SW 1271 (cell line): ENCODE data around the gene DNER.
A peak's percentile ranks its signal among the peaks of the same experiment; 100 is the strongest.

ENCODE experiments used
- DNase-seq, 2 experiments: peaks; one replicate each; lab custom pipeline; 2025; lab: John Stamatoyannopoulos, UW

Gene DNER

DNA sequence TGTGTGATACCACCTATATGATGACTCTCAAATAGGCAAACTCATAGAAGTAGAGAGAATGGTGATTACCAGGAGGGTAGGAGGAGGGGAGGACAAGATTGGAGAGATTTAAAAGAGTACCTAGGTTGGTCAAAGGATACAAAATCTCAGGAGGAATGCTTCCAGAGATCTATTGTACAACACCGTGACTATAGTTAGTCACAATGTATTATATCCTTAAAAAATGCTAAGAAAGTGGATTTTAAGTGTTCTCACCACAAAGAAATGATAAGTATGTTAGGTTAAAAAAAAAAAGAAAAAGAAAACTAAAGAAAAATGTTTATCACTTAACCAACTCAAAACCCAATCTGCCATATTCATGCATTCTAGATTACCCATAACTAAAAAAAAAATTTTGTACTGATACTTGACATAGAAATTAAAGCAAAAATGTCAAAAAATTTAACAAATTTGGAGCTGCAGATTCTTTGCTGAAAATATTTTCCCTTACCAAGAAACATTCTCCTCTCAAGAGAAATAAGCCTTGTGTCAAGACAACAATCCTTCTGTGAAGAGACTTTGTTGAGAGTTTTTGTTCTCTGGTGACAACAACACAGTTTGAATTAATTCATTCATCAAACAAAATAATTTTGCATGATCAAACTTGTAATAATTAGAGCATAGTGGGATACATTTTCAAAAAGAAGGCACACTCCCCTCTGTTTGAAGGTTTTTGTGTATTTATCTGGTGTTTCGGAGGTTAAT is 213.1 kb downstream of the DNER start:
- no peak for DNase-seq

DNA sequence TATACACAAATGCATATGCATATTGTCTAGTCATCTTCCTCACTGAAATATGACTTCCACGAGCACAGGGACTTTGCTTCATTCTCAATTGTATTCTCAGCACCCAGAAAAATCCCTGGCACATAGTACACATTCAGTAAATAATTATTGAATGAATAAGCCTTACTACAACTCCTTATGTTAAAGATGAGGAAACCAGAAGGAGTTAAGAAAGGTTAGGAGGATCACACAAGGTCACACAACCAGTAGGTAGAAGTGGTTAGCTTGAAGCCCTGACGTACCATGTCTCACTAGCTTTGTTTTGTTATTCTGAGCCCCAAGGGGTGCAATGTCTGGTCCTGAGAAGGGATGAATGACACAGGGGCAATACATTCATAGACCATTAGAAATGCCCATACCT is 222.3 kb downstream of the DNER start:
- no peak for DNase-seq

DNA sequence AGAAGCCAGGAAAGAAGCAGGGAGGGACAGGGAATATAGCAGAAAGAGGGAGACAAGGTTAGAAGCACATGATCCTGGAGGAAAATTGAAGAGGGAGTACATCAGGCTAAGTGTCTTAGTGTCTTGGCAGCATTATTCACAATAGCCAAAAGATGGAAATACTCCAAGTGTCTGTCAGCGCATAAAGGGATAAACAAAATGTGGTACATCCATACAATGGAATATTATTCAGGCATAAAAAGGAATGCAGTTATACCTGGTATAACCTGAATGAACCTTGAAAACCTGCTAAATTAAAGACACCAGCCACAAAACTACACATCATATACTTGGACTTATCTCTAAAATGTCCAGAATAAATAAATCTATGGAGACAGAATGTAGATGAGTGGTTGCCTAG is 224.2 kb downstream of the DNER start:
- DNase-seq: no peak

GRCh38 chr2:229489016-229489415 is 225.3 kb downstream of the DNER start:
- no peak for DNase-seq

DNA sequence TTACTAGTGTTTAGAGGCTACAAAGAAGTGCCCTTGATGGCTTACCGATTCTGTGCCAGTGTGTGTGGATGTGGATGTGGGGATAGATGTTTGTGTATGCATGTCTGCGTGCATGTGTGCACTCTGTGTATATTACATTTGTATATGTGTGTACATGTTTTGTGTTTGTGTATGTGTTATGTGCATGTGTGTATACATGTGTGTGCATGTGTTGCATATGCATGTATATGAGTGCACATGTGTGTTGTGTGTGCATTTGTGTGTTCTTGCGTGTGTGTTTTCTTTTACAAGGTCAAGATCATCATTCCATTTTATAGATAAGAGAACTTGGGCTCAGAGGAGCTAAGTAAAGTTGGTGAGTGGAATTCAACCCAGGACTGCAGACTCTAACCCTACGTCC is 226.1 kb downstream of the DNER start:
- DNase-seq: no peak

- no peak for DNase-seq
These were observed 227.7 kb downstream of the DNER start for GRCh38 chr2:229486673-229487072.

DNA sequence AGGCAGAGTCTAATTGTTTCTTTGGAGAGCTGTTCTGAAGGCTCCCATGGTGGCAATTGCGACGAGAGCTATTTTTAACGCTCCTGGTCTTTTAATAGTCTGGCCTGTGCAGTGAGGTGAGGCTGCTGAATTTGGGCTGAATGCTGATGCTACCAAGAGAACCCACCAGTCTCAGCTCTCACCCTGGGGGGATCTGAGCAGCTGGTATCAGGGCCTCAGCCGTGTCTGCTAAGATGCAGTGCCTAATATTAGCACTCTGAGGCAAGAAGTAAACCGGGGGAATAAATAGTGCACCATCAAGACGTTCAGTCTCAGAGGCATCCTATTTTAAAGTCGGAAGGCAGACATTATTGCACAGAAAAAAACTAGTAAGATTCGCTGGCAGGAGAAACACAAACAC is 228.5 kb downstream of the DNER start:
- DNase-seq: no peak

GRCh38 chr2:229477269-229477755 is 237.0 kb downstream of the DNER start:
- DNase-seq: no peak

- DNase-seq: no peak
These were observed 238.6 kb downstream of the DNER start for GRCh38 chr2:229475778-229476177.

- no peak for DNase-seq
These were observed 240.2 kb downstream of the DNER start for GRCh38 chr2:229474125-229474524.

DNA sequence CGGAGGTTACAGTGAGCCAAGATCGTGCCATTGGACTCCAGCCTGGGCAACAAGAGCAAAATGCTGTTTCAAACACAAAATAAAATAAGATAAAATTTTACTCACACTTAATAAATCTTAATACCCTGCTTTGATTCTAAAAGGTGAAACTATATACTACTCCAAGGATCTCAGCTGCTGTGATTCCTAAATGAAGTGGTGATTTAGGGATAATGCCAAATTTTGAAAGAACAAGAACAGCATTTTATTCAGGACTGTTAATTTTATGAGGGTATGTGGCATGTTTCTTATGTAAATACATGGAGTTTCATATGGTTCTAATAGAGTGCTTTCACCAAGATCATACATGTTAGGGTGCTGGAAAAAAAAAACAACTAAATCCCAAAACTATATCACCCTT is 243.6 kb downstream of the DNER start:
- DNase-seq: no peak

GRCh38 chr2:229467783-229468182 is 246.6 kb downstream of the DNER start:
- no peak for DNase-seq

DNA sequence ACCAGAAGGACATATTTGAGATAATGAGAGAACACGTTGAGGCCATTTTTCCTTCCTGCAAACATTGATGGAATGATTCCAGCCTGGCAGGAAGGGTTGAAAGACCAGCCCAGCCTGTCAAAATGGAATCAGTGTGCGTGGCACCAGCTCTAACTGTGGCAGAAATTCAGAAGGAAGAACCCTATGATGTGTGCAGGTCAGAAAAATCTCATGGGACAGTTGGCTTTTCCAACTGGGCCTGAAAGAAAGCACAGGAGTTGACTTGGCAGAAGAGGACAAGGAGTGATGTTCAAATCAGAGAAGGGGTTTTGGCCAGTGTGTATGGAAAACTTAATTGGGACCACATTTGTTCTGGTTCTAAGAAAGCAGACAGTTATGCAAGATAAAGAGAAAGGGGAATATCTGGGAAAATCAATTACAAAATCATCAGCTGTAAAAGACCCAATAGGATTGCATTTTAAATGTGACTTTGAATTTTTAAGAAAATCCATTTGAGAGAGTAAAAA is 250.5 kb downstream of the DNER start:
- no peak for DNase-seq

GRCh38 chr2:229462112-229462511 is 252.2 kb downstream of the DNER start:
- no peak for DNase-seq

DNA sequence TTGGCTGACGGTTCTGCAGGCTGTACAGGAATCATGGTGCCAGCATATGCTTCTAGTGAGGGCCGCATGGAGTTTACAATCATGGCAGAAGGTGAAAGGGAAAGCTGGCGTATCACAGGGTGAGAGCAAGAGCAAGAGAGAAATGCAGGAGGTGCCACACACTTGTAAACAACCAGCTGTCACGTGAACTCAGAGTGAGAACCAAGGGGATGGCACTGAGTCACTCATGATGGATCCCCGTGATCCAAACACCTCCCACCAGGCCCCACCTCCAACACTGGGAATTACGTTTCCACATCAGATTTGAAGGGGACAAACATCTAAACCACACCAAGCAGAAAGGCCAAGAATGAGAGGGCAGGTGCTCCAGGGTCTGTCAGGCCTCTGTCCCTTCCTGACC is 258.3 kb downstream of the DNER start:
- no peak for DNase-seq

- peak; percentile 44 to 93 for DNase-seq
These were observed 259.3 kb downstream of the DNER start for GRCh38 chr2:229454934-229455631.

GRCh38 chr2:229453230-229453629 is 261.1 kb downstream of the DNER start:
- DNase-seq: no peak

DNA sequence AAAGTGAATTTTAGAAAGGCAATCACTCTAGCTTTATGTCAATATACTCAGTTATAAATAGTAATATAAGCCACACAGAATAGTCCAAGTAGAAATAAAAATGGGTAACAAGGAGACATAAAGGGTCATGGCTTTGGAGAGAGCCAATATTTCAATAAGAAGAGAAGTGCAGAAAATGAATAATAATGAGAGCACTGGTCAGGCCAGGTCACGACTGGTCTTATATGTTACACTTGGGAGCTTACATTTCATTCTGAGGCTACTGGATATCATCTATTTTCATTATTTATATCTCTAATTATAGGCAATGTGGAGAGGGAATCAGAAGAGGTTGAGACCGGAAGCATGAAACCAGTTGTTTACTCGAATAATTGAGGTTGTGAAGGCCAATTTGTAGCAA is 262.5 kb downstream of the DNER start:
- DNase-seq: no peak

DNA sequence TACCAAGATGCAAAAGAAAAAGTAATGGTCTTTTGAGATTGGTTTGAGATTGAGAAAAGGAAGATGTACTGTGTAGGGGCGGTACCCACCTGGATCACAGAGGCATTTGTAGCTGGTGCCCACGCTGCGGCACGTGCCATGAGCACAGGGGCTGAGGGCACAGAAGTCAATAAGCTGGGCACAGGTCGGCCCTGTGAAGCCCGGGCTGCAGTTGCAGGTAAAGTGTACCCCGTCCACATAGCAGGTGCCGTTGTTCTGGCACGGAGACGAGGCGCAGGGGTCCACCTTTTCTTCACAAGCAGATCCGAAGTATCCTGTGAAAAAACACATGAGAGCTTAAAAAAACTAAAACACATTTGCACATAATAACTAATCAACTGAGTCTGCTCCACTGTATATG is 267.1 kb downstream of the DNER start:
- no peak for DNase-seq

GRCh38 chr2:229446350-229446749 is 268.0 kb downstream of the DNER start:
- DNase-seq: no peak

- DNase-seq: no peak
These were observed 268.7 kb downstream of the DNER start for GRCh38 chr2:229445501-229446211.

- DNase-seq: peak; percentile 50 to 87
These were observed 269.3 kb downstream of the DNER start for GRCh38 chr2:229445019-229445418.
